ENCODE measurements around the gene TMEM117. TPM values are rescaled to one million over a fixed set of nuclear protein-coding genes. Genes with fewer than 3 reads are reported as not detected.

The TMEM117 gene
- total RNA-seq, 2 experiments from 2014 or later, result 0.77 to 0.79 TPM

DNA sequence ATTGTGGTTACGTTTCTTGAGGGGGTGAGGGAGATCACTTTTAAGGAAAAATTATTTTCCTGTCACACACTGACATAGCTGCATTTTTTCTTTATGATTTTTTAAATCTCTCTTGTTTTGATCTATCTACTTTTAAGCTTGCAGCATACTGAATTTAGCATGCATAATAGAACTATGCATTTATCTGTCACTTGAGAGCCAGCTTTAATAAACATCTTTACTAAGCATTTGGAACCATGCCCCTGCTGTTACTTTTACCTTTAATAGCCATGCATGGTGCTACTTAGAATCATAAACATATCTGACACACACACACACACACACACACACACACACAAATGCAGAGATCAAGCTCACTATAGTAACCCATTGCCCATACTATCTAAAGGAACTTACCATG, 554.0 kb downstream of the TMEM117 start:
- H3K36me3 Mint-ChIP-seq (ENCODE audit: low read depth), result no peaks in the 10 kb centered on the region
- CTCF ChIA-PET, result no interaction called here
- no peak overlapping the region for H3K27ac Mint-ChIP-seq

DNA sequence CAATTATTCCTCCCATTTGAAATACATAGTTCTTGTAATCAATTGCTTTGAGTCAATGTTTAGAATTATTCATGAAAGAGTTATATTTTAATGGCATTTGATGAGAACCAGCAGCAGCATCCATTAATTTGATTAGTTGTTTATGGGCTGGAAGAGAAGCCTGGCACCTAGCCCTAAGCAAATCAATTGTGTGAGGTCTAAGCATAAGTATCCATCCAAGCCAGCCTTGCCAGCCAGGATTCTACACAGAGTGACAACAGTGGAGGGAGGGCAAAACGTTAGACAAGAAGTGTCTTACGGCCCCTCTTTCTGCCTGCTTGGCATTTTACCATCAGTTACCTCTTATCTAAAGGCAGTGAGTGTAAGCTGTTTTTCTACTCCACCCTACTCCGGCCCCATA, 561.8 kb downstream of the TMEM117 start:
- H3K9me3 Mint-ChIP-seq, result peaks cover 1% of the 10 kb centered on the region
- CTCF ChIA-PET, result no interaction called here
- H3K4me1 Mint-ChIP-seq, result no peaks in the 10 kb centered on the region
- H3K27ac Mint-ChIP-seq, result no peak overlapping the region
- POLR2A ChIA-PET, result no interaction called here
- no peaks in the 10 kb centered on the region for H3K36me3 Mint-ChIP-seq (ENCODE audit: low read depth)
- no peak overlapping the region for H3K4me3 Mint-ChIP-seq
- no peaks in the 10 kb centered on the region for H3K27me3 Mint-ChIP-seq
- no peak for DNase-seq

More for the DNA sequence above, 554.0 kb downstream of the TMEM117 start:
- no peaks in the 10 kb centered on the region for H3K4me1 Mint-ChIP-seq
- H3K4me3 Mint-ChIP-seq, result no peak overlapping the region
- DNase-seq, result no peak
- no peaks in the 10 kb centered on the region for H3K27me3 Mint-ChIP-seq
- POLR2A ChIA-PET, result no interaction called here
- no peaks in the 10 kb centered on the region for H3K9me3 Mint-ChIP-seq

DNA sequence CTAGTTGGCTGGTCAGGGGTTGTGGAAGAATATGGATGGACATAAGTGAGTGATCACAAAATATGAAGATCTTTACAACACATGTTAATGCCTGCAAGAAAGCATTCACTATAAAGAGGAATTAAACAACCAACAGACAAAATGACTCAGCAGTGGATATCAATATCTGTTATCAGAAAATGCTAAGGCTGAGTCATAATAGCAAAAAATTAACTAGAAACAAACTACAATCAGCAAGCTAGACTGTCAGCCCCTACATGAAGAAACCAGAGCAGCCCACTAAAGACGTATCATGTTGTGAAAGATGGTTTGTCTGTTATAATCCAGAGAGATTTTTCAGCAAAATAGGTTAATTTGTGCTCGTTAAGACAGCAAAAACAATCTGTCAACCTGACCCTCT, 567.3 kb downstream of the TMEM117 start:
- ChIA-PET POLR2A (no interaction called here), CTCF (no interaction called here)
- Mint-ChIP-seq H3K27me3 (peaks cover 10% of the 10 kb centered on the region), H3K9me3 (peaks cover 1% of the 10 kb centered on the region), H3K4me3 (no peak overlapping the region), H3K4me1 (no peaks in the 10 kb centered on the region), H3K36me3 (ENCODE audit: low read depth) (no peaks in the 10 kb centered on the region), H3K27ac (no peak overlapping the region)
- DNase-seq, result no peak

DNA sequence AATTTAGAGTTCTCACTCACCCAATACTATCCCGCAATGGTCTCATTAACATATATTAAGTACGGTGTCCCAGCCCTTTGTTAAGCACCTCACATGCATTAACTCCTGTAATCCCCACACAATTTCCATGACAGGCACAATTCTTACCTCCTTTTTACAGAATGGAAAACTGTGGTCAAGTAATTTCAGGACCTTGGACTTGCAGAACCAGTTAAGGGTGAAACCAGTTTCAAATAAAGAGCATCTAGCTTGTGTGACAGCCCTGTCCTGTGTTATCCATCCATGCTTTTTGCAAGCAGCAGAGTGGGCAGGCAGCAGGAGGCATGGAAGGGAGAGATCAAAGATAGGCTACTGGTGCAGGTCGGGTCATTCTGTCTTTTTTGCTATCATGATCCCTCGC, 569.4 kb downstream of the TMEM117 start:
- Mint-ChIP-seq H3K4me1 (no peaks in the 10 kb centered on the region), H3K27me3 (peaks cover 10% of the 10 kb centered on the region), H3K9me3 (no peaks in the 10 kb centered on the region), H3K36me3 (ENCODE audit: low read depth) (no peaks in the 10 kb centered on the region), H3K4me3 (no peak overlapping the region), H3K27ac (no peak overlapping the region)
- POLR2A ChIA-PET, result no interaction called here
- no peak for DNase-seq
- CTCF ChIA-PET, result no interaction called here

DNA sequence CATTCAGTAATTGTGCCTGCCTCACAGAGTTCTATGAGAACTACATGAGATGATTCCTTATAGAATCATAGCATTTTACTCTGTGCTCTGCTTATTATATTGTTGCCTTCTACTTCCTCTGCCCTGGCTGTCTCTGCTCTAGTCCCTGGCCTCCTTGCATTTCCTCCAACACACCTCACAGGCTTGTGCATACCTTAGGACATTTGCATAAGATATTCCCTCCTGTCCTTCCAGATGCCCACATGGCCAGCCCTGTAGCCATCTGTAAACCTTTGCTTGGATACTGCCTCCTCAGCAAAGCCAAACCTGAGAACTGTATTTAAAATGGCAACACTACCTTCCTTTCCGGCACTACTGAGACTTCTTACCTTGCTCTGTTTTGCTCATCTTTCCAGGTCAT, 586.7 kb downstream of the TMEM117 start:
- no peak for DNase-seq
- Mint-ChIP-seq H3K27me3 (peaks cover 11% of the 10 kb centered on the region), H3K4me1 (no peaks in the 10 kb centered on the region), H3K36me3 (ENCODE audit: low read depth) (no peaks in the 10 kb centered on the region), H3K9me3 (peaks cover 1% of the 10 kb centered on the region), H3K27ac (no peak overlapping the region), H3K4me3 (no peak overlapping the region)
- CTCF ChIA-PET, result no interaction called here
- POLR2A ChIA-PET, result no interaction called here

DNA sequence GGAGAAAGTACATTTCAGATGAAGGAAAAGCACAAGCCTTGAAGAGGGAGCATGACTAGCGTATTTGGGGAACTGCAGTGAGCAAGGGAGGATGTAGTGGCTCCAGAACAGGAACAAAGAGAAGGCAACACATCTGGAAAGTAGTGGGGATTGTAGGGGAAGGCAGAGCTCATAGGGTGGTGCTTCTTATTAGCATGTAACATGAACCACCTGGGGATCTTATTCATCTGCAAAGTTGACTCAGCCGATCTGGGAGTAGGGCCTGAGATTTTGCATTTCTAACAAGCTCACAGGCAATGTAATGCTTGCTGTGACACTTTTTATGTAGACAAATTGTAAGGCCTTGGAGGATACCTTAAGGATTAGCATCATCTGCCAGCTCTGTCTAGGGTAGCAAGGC, 592.9 kb downstream of the TMEM117 start:
- Mint-ChIP-seq H3K27me3 (peaks cover 4% of the 10 kb centered on the region), H3K4me3 (no peak overlapping the region), H3K9me3 (no peaks in the 10 kb centered on the region), H3K4me1 (no peaks in the 10 kb centered on the region), H3K36me3 (ENCODE audit: low read depth) (no peaks in the 10 kb centered on the region), H3K27ac (no peak overlapping the region)
- POLR2A ChIA-PET, result no interaction called here
- no peak for DNase-seq
- CTCF ChIA-PET, result no interaction called here

DNA sequence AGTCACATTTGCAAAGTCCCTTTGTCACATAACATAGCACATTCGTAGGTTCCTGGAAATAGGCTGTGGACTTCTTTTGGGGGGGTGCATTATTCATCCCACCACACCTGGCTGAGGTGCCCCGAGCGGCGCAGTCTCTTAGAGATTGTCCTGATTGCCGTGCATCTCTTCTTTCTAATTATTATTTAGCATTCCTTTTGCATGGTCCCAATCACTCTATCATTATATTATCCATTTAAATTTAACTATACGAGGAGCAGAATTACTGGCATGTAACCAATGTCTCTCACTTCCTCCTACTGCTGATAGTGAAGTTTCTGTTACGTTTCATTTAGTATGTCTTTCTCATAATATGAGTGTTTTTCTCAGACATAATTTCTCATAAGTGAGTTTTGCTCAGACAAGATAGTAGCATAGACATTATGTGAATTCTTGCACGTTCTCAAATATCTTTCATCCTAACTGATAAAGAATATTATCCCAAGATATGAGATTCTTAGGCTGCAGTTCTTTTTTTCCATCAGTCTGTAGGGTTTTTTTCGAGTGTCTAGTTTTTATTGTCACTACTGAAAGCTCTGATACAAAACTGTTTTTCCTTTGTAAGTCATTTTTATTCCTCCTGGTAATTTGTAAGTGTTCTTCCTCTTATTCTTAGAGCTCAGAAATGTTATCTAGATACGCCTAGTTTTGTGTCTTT, 595.9 kb downstream of the TMEM117 start:
- no peaks in the 10 kb centered on the region for H3K4me1 Mint-ChIP-seq
- H3K27me3 Mint-ChIP-seq, result peaks cover 4% of the 10 kb centered on the region
- no peaks in the 10 kb centered on the region for H3K36me3 Mint-ChIP-seq (ENCODE audit: low read depth)
- DNase-seq, result no peak
- no peak overlapping the region for H3K27ac Mint-ChIP-seq
- H3K9me3 Mint-ChIP-seq, result no peaks in the 10 kb centered on the region
- H3K4me3 Mint-ChIP-seq, result no peak overlapping the region
- CTCF ChIA-PET, result no interaction called here
- POLR2A ChIA-PET, result no interaction called here

DNA sequence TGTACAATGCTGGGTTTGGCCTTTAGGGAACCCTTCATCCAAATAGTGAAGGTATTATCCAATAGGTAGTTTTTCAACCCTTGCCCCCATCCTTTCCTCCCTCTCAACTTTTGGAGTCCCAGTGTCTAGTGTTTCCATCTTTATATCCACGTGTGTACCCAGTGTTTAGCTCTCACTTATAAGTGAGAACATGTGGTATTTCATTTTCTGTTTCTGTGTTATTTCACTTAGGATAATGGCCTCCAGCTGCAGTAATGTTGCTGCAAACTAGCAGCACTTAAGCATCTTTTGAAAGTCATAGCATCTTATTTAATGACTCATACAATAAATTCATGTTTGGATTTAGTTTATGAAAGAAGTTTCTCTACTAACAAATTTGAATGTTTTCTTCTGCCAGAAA, 597.8 kb downstream of the TMEM117 start:
- Mint-ChIP-seq H3K36me3 (ENCODE audit: low read depth) (no peaks in the 10 kb centered on the region), H3K9me3 (no peaks in the 10 kb centered on the region), H3K27me3 (peaks cover 4% of the 10 kb centered on the region), H3K27ac (no peak overlapping the region), H3K4me1 (no peaks in the 10 kb centered on the region), H3K4me3 (no peak overlapping the region)
- CTCF ChIA-PET, result no interaction called here
- POLR2A ChIA-PET, result no interaction called here
- DNase-seq, result no peak

DNA sequence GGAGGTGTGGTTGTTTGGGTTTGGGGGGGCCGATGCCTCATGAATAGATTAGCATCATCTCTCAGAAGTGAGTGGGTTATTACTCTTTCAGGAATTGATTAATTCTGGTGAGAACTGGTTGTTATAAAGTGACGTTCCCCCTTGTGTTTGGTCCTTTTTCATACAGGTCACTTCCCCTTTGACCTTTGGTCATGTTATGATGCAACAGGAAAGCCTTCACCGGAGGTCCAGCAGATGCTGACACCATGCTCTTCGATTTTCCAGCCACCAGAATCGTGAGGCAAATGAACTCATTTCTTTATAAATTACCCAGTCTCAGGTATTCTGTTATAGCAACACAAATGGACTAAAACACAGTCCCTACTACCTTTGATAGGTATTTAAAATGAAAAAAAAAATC, 600.9 kb downstream of the TMEM117 start:
- no peak for DNase-seq
- no peaks in the 10 kb centered on the region for H3K4me1 Mint-ChIP-seq
- H3K27me3 Mint-ChIP-seq, result peaks cover 9% of the 10 kb centered on the region
- POLR2A ChIA-PET, result no interaction called here
- no peak overlapping the region for H3K4me3 Mint-ChIP-seq
- no peaks in the 10 kb centered on the region for H3K9me3 Mint-ChIP-seq
- CTCF ChIA-PET, result no interaction called here
- H3K36me3 Mint-ChIP-seq (ENCODE audit: low read depth), result no peaks in the 10 kb centered on the region
- no peak overlapping the region for H3K27ac Mint-ChIP-seq

Other genes starting within 250 kb of the TMEM117 start
- 10 to 100 TPM; 17.4 to 22.4 TPM for gene PUS7L, start 77.3 kb upstream of the TMEM117 start, total RNA-seq
- 10 to 100 TPM; 39.0 to 41.4 TPM for gene IRAK4, start 77.1 kb upstream of the TMEM117 start, total RNA-seq
- 10 to 100 TPM; 24.0 to 31.5 TPM for gene TWF1, start 29.8 kb upstream of the TMEM117 start, total RNA-seq

Measured in activated CD4-positive, alpha-beta T cell treated with anti-CD3 and anti-CD28 coated beads, Interleukin-2, amount 10 ng/mL, durations not matched to agents 7 days and 5 days (primary cell).